ENCODE results near the gene CBX7. TPM values are rescaled to one million over a fixed set of nuclear protein-coding genes. Genes with fewer than 3 reads are reported as not detected.

The CBX7 gene
- total RNA-seq, 2 donors from 2014 or later = 21.5 to 82.9 TPM

- Mint-ChIP-seq H3K4me1 (peaks cover 22% of the 10 kb centered on the region), H3K9me3 (no peaks in the 10 kb centered on the region), H3K27me3 (no peaks in the 10 kb centered on the region), H3K4me3 (peak overlapping the region; percentile 77), H3K36me3 (ENCODE audit: low read depth) (peaks cover 31% of the 10 kb centered on the region), H3K27ac (peak overlapping the region; percentile 60)
- ATAC-seq (replicated peaks) = no peak
These were observed 6.0 kb downstream of the CBX7 start for GRCh38 chr22:39146256-39147101.

- peaks cover 12% of the 10 kb centered on the region for H3K4me1 Mint-ChIP-seq
- peak overlapping the region; percentile 93 for H3K4me3 Mint-ChIP-seq
- H3K36me3 Mint-ChIP-seq (ENCODE audit: low read depth) = peaks cover 19% of the 10 kb centered on the region
- H3K27ac Mint-ChIP-seq = peak overlapping the region; percentile 90
- no peaks in the 10 kb centered on the region for H3K27me3 Mint-ChIP-seq
- H3K9me3 Mint-ChIP-seq = no peaks in the 10 kb centered on the region
- ATAC-seq (replicated peaks) = peak; percentile 57
These were observed 8.2 kb downstream of the CBX7 start for GRCh38 chr22:39144101-39144767.

GRCh38 chr22:39142088-39142680 is 10.3 kb downstream of the CBX7 start:
- no peak overlapping the region for H3K4me3 Mint-ChIP-seq
- peaks cover 12% of the 10 kb centered on the region for H3K4me1 Mint-ChIP-seq
- H3K9me3 Mint-ChIP-seq = no peaks in the 10 kb centered on the region
- no peaks in the 10 kb centered on the region for H3K27me3 Mint-ChIP-seq
- H3K27ac Mint-ChIP-seq = no peak overlapping the region
- no peak for ATAC-seq (replicated peaks)
- H3K36me3 Mint-ChIP-seq (ENCODE audit: low read depth) = peaks cover 11% of the 10 kb centered on the region

GRCh38 chr22:39139933-39140332 is 12.5 kb downstream of the CBX7 start:
- no peak overlapping the region for H3K4me3 Mint-ChIP-seq
- ATAC-seq (replicated peaks) = no peak
- no peak overlapping the region for H3K27ac Mint-ChIP-seq
- H3K36me3 Mint-ChIP-seq (ENCODE audit: low read depth) = peaks cover 5% of the 10 kb centered on the region
- H3K4me1 Mint-ChIP-seq = peaks cover 6% of the 10 kb centered on the region
- H3K27me3 Mint-ChIP-seq = no peaks in the 10 kb centered on the region
- no peaks in the 10 kb centered on the region for H3K9me3 Mint-ChIP-seq

- Mint-ChIP-seq H3K4me1 (no peaks in the 10 kb centered on the region), H3K4me3 (no peak overlapping the region), H3K27ac (no peak overlapping the region), H3K36me3 (ENCODE audit: low read depth) (peaks cover 5% of the 10 kb centered on the region), H3K27me3 (no peaks in the 10 kb centered on the region), H3K9me3 (no peaks in the 10 kb centered on the region)
- ATAC-seq (replicated peaks) = no peak
These were observed 14.0 kb downstream of the CBX7 start for GRCh38 chr22:39138357-39138997.

GRCh38 chr22:39136317-39136716 is 16.2 kb downstream of the CBX7 start:
- ATAC-seq (replicated peaks) = no peak
- Mint-ChIP-seq H3K4me3 (no peak overlapping the region), H3K9me3 (no peaks in the 10 kb centered on the region), H3K27ac (no peak overlapping the region), H3K4me1 (no peaks in the 10 kb centered on the region), H3K36me3 (ENCODE audit: low read depth) (peaks cover 5% of the 10 kb centered on the region), H3K27me3 (no peaks in the 10 kb centered on the region)

GRCh38 chr22:39135092-39135896 is 17.2 kb downstream of the CBX7 start:
- no peaks in the 10 kb centered on the region for H3K9me3 Mint-ChIP-seq
- H3K36me3 Mint-ChIP-seq (ENCODE audit: low read depth) = peaks cover 5% of the 10 kb centered on the region
- H3K4me3 Mint-ChIP-seq = no peak overlapping the region
- no peak overlapping the region for H3K27ac Mint-ChIP-seq
- peak; percentile 51 for ATAC-seq (replicated peaks)
- H3K27me3 Mint-ChIP-seq = no peaks in the 10 kb centered on the region
- no peaks in the 10 kb centered on the region for H3K4me1 Mint-ChIP-seq

GRCh38 chr22:39134366-39135091 is 18.0 kb downstream of the CBX7 start:
- no peaks in the 10 kb centered on the region for H3K4me1 Mint-ChIP-seq
- no peaks in the 10 kb centered on the region for H3K9me3 Mint-ChIP-seq
- H3K4me3 Mint-ChIP-seq = no peak overlapping the region
- no peak for ATAC-seq (replicated peaks)
- H3K36me3 Mint-ChIP-seq (ENCODE audit: low read depth) = no peaks in the 10 kb centered on the region
- no peak overlapping the region for H3K27ac Mint-ChIP-seq
- no peaks in the 10 kb centered on the region for H3K27me3 Mint-ChIP-seq

- Mint-ChIP-seq H3K36me3 (ENCODE audit: low read depth) (no peaks in the 10 kb centered on the region), H3K27ac (no peak overlapping the region), H3K4me3 (no peak overlapping the region), H3K4me1 (no peaks in the 10 kb centered on the region), H3K27me3 (no peaks in the 10 kb centered on the region), H3K9me3 (no peaks in the 10 kb centered on the region)
- ATAC-seq (replicated peaks) = no peak
These were observed 18.6 kb downstream of the CBX7 start for GRCh38 chr22:39133871-39134270.

- Mint-ChIP-seq H3K9me3 (no peaks in the 10 kb centered on the region), H3K36me3 (ENCODE audit: low read depth) (no peaks in the 10 kb centered on the region)
- no peak for ATAC-seq (replicated peaks)
These were observed 19.5 kb downstream of the CBX7 start for GRCh38 chr22:39132871-39133524.

GRCh38 chr22:39132281-39132680 is 20.2 kb downstream of the CBX7 start:
- no peaks in the 10 kb centered on the region for H3K4me1 Mint-ChIP-seq
- no peak for ATAC-seq (replicated peaks)
- no peaks in the 10 kb centered on the region for H3K9me3 Mint-ChIP-seq
- H3K36me3 Mint-ChIP-seq (ENCODE audit: low read depth) = no peaks in the 10 kb centered on the region
- H3K27me3 Mint-ChIP-seq = no peaks in the 10 kb centered on the region
- H3K4me3 Mint-ChIP-seq = no peak overlapping the region
- H3K27ac Mint-ChIP-seq = no peak overlapping the region

More at GRCh38 chr22:39132871-39133524, 19.5 kb downstream of the CBX7 start:
- Mint-ChIP-seq H3K27me3 (no peaks in the 10 kb centered on the region), H3K27ac (no peak overlapping the region), H3K4me3 (no peak overlapping the region), H3K4me1 (no peaks in the 10 kb centered on the region)

- ATAC-seq (replicated peaks) = no peak
- Mint-ChIP-seq H3K4me1 (no peaks in the 10 kb centered on the region), H3K27me3 (no peaks in the 10 kb centered on the region), H3K9me3 (no peaks in the 10 kb centered on the region), H3K36me3 (ENCODE audit: low read depth) (no peaks in the 10 kb centered on the region), H3K27ac (no peak overlapping the region), H3K4me3 (no peak overlapping the region)
These were observed 21.3 kb downstream of the CBX7 start for GRCh38 chr22:39130892-39131855.

All from activated T-helper 17 cell treated with anti-CD3 and anti-CD28 coated beads, Interleukin-2, amount 50 U/mL, for 72 hours (primary cell).